ENCODE measurements around the gene CENPF.

DNA sequence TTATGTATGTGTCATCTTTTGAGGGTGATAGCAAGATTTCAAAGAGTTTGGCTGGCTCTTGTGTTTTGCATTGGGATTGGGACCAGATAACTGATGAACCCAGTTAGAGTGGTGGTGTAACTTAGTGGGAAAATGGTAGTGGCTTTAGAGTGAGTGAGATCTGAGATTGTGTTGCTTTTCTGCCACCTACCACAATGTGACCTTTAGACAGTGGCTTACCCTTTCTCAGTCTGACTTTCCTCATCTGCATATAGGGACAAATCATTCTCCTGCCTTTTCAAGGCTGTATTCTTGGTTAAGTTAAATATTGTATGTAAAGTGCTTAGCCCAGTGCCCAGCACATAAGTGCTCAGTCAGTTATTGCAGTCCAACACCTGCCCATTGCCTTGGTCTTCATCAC is 31.3 kb downstream of the CENPF start:
- no peak for TF ChIP-seq CTCF (IDR thresholded peaks at IDR 0.05)
- no peak for TF ChIP-seq EP300 (IDR thresholded peaks at IDR 0.05)
- TF ChIP-seq POLR2AphosphoS5 (IDR thresholded peaks at IDR 0.05) = no peak

Data from esophagus muscularis mucosa (tissue), 4 donors.